Tibial nerve (tissue), 4 donors: Measurements from ENCODE around the gene PARP12. TPM values are rescaled to one million over a fixed set of nuclear protein-coding genes. Genes with fewer than 3 reads are reported as not detected.

ENCODE experiments used
- DNase-seq, 2 donors: peaks; one replicate each; pipeline ENCODE4 v3.0.0-alpha.2; 2019; ENCODE audit warnings: low spot score in 2 of 2
- H3K27ac ChIP-seq, 4 donors: fragments of 200-600 bp; sonication (generic) in 3 of 4; one replicate each; pipeline ENCODE4 v1.5.1; 2017 to 2019; ENCODE audit warnings: mild to moderate bottlenecking in 1 of 4
- H3K27me3 ChIP-seq, 2 donors: fragments of 200-600 bp; sonication (generic) in 1 of 2; one replicate each; pipeline versions ENCODE4 v1.5.1 to v1.6.0; 2017 to 2019
- H3K36me3 ChIP-seq, 3 donors: fragments of 200-600 bp; sonication (generic); one replicate each; pipeline ENCODE4 v1.5.1; 2018 to 2019
- H3K4me1 ChIP-seq, 4 donors: fragments of 200-600 bp; sonication (generic) in 3 of 4; one replicate each; pipeline ENCODE4 v1.5.1; 2017 to 2019
- H3K4me3 ChIP-seq, 4 donors: fragments of 200-600 bp; sonication (generic) in 3 of 4; one replicate each; pipeline ENCODE4 v1.5.1; 2017 to 2019; ENCODE audit warnings: mild to moderate bottlenecking in 1 of 4, moderate library complexity in 1 of 4
- H3K9me3 ChIP-seq, 4 donors: fragments of 200-600 bp; sonication (generic) in 3 of 4; one replicate each; pipeline ENCODE4 v1.5.1; 2017 to 2019
- EP300 ChIP-seq, 2 donors: sonication (generic); formaldehyde crosslinking; IDR thresholded peaks; one replicate each; pipeline ENCODE4 v1.6.1; 2017; ENCODE audit warnings: antibody characterized with exemption in 2 of 2, mild to moderate bottlenecking in 1 of 2
- POLR2A ChIP-seq, 2 donors: fragments of 450-650 bp; IDR thresholded peaks; one replicate each; pipeline ENCODE4 v1.6.1; 2017; ENCODE audit warnings: antibody characterized with exemption in 2 of 2, mild to moderate bottlenecking in 2 of 2, moderate library complexity in 2 of 2
- WGBS, 2 donors: methylation state at CpG; one replicate each; pipeline ENCODE4 v1.1.5; 2018; 5-methylcytosine and 5-hydroxymethylcytosine counted together
- total RNA-seq, 4 donors: library from RNA; depleted of rRNA; stranded (reverse); fragments of >200 nt; gene quantifications; one replicate each; pipeline ENCODE4 v1.1.0, GENCODE V29; 2016
- TF ChIP-seq, protein P1 (sequence below), 5 experiments: fragments of 200-600 bp in 3 of 5; fragments of 450-650 bp in 2 of 5; sonication (generic) in 3 of 5; IDR thresholded peaks; one replicate each; pipeline ENCODE4 v1.5.1; 2016 to 2019; ENCODE audit warnings: antibody characterized with exemption in 5 of 5, mild to moderate bottlenecking in 3 of 5, moderate library complexity in 2 of 5

Gene PARP12
- total RNA-seq, 4 donors from 2014 or later, result 40.0 to 54.2 (median 44.2) TPM

DNA sequence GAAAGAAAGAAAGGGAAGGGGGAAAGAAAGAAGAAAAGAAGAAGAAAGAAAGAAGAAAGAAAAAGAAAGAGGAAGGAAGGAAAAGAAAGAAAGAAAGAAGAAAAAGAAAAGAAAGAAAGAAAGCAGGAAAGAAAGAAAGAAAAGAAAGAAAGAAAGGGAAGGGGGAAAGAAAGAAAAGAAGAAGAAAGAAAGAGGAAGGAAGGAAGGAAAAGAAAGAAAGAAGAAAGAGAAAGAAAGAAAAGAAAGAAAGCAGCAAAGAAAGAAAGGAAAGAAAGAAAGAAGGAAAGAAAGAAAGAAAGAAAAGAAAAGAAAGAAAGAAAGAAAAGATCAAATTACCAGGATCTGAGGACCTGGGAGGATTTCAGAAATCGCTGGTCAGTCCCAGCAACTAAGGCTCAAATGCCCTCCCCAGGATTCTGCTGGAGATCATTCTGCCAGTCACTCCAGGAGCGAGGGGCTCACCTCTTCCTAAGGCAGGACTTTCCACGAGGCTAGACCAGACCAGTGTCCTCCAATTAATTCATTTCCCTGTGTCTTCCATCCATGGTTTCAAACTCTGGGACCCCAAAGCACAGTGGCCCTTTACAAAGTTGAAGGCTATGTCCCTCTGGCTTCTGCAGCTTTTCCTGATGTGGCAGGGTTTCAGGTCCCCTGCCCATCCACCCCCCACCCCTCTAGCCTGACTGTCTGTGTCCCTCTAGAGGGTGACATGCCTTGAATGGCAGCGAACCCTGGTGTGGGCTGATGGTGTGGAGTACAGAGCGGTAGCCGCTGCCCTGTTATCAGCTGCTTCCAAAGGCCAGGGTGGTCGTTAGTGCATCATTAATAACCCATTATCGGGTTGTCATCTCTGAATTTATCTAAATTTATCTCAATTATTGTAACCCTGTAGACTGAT lies 77.9 kb downstream of the PARP12 start:
- no peak for TF ChIP-seq POLR2A (IDR thresholded peaks at IDR 0.05)
- TF ChIP-seq, protein P1, sequence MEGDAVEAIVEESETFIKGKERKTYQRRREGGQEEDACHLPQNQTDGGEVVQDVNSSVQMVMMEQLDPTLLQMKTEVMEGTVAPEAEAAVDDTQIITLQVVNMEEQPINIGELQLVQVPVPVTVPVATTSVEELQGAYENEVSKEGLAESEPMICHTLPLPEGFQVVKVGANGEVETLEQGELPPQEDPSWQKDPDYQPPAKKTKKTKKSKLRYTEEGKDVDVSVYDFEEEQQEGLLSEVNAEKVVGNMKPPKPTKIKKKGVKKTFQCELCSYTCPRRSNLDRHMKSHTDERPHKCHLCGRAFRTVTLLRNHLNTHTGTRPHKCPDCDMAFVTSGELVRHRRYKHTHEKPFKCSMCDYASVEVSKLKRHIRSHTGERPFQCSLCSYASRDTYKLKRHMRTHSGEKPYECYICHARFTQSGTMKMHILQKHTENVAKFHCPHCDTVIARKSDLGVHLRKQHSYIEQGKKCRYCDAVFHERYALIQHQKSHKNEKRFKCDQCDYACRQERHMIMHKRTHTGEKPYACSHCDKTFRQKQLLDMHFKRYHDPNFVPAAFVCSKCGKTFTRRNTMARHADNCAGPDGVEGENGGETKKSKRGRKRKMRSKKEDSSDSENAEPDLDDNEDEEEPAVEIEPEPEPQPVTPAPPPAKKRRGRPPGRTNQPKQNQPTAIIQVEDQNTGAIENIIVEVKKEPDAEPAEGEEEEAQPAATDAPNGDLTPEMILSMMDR (IDR thresholded peaks at IDR 0.05), result no peak
- TF ChIP-seq EP300 (IDR thresholded peaks at IDR 0.05), result no peak
- Histone ChIP-seq H3K36me3 (no peaks in the 10 kb centered on the region), H3K27me3 (no peaks in the 10 kb centered on the region), H3K9me3 (no peaks in the 10 kb centered on the region), H3K27ac (no peak overlapping the region), H3K4me3 (no peak overlapping the region), H3K4me1 (no peaks in the 10 kb centered on the region)
- no peak for DNase-seq
- WGBS, 2 donors, result 70 to 77% methylated on average over 8 of the region's 8 CpGs

DNA sequence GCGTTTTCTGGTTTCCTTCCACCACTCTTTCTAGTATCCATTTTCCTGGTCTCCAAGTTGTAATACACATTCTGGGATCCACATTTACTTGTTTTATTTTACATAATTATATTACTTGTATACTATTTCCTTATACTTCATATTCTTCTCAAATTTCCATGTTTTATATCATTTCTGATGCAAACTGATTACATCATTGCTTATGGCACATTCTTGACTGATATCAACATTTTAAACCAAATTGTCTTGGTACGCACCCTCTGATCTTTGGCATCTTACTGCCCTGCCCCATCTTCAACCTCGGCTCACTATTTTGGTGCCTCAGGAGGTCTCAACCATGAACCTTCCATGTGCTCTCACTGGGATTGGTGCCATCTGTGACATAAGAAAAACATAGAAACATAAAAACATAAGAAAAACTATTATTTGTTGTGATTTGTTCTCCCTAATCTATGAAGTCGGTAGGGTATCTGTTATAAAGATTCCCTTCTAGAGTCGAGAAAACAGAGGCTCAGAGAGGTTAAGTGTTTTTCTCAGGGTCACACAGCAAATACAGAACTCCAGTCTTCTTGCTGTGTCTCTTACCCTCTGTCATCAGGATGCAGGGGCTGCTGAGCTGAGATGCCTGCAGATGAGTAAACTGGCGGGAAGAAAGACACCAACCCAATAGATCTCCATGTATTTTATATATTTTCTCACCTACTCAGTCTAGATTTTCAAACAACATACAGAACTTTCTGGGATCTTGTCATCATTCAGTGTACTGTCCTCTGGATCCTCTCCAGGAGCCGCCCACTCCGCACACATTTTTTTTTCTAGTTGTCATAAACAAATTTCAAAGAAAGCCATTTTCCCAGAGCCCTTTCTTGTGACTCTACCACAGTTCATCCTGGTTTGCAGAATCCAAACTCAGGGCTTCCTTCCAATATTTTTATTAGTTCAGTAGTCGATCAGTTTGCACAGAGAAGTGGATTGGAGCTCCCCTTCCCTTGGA lies 79.5 kb downstream of the PARP12 start:
- TF ChIP-seq, protein P1 (IDR thresholded peaks at IDR 0.05), result no peak
- no peak for TF ChIP-seq EP300 (IDR thresholded peaks at IDR 0.05)
- TF ChIP-seq POLR2A (IDR thresholded peaks at IDR 0.05), result no peak
- no peak for DNase-seq
- no peak overlapping the region for H3K27ac ChIP-seq
- no peaks in the 10 kb centered on the region for H3K4me1 ChIP-seq
- 62 to 68% methylated on average over 9 of the region's 9 CpGs for WGBS, 2 donors
- H3K9me3 ChIP-seq, result no peaks in the 10 kb centered on the region
- H3K27me3 ChIP-seq, result no peaks in the 10 kb centered on the region
- H3K4me3 ChIP-seq, result no peak overlapping the region
- H3K36me3 ChIP-seq, result no peaks in the 10 kb centered on the region

DNA sequence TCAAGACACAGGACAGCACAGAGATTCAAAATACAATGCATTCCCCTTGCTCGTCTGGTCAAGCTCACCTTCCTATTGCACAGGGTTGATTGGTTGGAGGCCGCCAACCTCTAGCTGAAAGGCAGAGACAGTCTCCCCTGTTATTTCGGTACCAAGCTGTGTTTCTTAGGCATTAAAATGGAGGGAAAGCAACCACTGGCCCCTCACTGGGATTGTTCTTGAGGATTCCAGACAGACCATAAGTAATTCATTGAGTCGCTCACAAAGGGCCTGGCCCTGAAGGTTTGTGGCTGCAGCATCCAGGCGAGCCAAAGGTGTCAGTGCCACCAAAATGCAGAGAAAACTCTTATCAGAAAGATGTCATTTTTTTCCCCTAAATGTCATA lies 81.2 kb downstream of the PARP12 start:
- DNase-seq, result no peak
- TF ChIP-seq EP300 (IDR thresholded peaks at IDR 0.05), result no peak
- no peak for TF ChIP-seq POLR2A (IDR thresholded peaks at IDR 0.05)
- TF ChIP-seq, protein P1 (IDR thresholded peaks at IDR 0.05), result no peak
- H3K9me3 ChIP-seq, result no peaks in the 10 kb centered on the region
- WGBS, 2 donors, result 87 to 91% methylated on average over 5 of the region's 5 CpGs
- no peak overlapping the region for H3K27ac ChIP-seq
- no peak overlapping the region for H3K4me3 ChIP-seq
- no peaks in the 10 kb centered on the region for H3K27me3 ChIP-seq
- no peaks in the 10 kb centered on the region for H3K36me3 ChIP-seq
- no peaks in the 10 kb centered on the region for H3K4me1 ChIP-seq

DNA sequence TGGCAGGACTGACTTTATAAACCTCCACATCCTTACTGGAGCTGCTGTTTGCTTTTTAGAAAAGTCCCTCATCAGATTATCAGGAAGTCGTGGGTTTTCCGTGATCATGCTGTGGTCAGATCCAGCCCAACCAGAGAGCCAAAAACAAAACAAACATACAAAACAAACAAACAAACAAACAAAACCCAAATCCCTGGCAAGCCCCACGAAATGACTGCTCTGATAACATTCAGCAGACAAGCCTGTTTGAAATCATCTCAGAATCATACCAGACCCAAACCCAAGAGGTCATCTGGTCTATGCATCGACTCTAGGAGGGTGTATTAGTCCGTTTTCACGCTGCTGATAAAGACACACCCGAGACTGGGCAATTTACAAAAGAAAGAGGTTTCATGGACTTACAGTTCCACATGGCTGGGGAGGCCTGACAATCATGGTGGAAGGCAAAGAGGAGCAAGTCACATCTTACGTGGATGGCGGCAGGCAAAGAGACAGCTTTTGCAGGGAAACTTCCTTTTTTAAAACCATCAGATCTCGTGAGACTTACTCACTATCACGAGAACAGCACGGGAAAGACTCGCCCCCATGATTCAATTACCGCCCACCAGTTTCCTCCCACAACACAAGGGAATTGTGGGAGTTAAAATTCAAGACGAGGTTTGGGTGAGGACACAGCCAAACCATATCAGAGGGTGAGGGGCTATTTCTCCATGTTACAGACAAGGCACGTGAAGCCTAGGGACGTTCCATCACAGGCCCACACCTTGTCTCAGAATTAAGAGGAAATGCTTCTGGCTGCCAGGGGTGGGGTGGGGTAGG lies 85.7 kb downstream of the PARP12 start:
- Histone ChIP-seq H3K27me3 (no peaks in the 10 kb centered on the region), H3K9me3 (no peaks in the 10 kb centered on the region), H3K36me3 (no peaks in the 10 kb centered on the region), H3K4me3 (no peak overlapping the region), H3K27ac (no peak overlapping the region), H3K4me1 (no peaks in the 10 kb centered on the region)
- WGBS, 2 donors, result 78% methylated on average over 17 of the region's 17 CpGs
- TF ChIP-seq EP300 (IDR thresholded peaks at IDR 0.05), result no peak
- TF ChIP-seq POLR2A (IDR thresholded peaks at IDR 0.05), result no peak
- TF ChIP-seq, protein P1 (IDR thresholded peaks at IDR 0.05), result no peak
- no peak for DNase-seq
